T follicular helper cell (primary cell): Measurements from ENCODE around the gene SMIM23.
"Not testable (repeated sequence)": the region's sequence is repeated elsewhere in the genome, so short reads cannot be mapped to it uniquely, and the experiment has no call there.

Source experiments
- DNase-seq: peaks from one replicate; pipeline ENCODE4 v3.0.0-alpha.2; 2020; ENCODE audit warnings: low read depth

SMIM23 gene

DNA sequence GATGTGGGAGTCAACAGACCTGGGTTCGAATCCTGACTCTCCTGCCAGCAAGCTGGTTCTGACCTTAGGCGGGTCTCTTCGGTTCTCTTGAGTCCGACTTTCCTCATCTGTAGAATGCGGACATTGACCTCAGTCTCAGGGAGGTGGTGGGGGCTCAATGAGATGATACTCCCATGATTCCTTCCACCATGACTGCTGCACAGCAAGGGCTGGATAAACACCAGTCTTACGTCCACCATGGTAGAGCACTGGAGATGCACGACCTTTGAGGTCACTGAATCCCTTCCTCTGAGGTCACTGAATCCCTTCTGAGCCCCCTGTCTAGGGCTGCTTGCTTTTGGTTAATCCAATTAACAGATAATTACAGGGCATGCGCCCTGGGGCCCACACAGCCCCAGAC is 12.5 kb upstream of the SMIM23 start:
- DNase-seq = no peak

GRCh38 chr5:171774418-171774817 is 11.2 kb upstream of the SMIM23 start:
- DNase-seq = no peak

DNA sequence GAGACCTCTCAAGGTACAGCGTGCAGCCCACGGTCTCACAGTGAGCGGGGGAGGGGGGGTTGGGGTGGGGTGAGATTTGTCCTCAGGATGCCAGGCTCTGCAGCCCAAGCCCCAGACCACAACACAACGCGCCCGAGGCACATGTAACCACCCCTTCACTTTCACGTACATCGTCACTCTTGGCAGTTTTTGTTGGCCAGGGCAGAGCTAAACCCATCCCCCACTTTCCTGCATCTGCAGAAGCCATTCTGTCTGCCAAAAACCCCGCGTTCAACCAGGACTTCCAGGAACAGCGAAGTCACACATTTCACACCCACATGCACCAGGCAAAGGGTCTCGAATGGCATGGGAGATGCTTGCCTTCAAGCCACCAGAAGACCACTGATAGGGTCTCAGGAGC is 9.4 kb upstream of the SMIM23 start:
- no peak for DNase-seq

DNA sequence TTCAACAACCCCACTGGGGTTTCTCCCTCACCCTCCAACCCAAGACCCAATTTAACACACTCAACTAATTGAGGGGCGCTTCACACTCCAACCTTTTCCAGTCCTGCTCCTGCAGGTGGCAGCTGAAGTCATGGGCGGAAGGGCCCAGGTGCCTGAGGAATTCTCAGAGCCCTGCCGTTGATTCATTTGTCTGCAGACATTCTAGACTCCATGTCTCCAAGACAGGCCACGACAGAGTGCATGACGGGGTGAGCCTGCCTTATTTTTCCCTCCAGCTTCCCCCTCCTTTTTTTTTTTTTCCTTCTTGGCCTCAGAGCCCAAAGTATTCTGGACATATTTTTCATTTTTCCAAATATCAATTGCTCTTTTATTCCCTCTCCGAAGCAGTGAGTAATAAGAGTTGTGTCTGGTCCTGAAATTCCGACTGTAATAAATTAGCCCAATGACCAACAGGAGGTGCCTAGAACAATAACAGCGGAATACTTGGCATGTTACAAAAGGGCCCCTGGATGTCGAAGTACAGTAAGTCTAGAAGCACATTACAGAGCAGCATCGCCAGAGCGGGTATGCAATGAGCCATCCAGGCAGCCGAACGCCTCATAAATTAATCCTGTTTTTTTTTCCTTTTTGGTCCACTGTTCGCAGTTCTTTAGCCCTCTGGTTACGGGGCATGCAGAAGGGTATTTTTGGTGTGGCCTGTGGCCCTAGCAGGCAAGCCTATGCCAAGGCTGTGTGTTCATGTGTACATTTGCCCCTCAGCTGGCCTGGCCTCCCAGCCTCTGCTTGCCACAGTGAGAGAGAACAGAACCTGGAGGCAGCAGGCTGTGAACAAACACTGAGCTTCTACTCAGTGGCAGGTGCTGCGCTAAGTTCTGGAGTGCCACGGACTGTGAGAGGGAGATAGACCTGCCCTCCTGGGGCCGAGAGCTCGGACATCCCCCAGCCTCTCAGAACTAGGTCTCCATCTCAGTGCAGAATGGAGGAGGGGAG is 8.6 kb upstream of the SMIM23 start:
- DNase-seq = no peak

GRCh38 chr5:171781744-171782143 is 3.9 kb upstream of the SMIM23 start:
- not testable (repeated sequence) for DNase-seq

DNA sequence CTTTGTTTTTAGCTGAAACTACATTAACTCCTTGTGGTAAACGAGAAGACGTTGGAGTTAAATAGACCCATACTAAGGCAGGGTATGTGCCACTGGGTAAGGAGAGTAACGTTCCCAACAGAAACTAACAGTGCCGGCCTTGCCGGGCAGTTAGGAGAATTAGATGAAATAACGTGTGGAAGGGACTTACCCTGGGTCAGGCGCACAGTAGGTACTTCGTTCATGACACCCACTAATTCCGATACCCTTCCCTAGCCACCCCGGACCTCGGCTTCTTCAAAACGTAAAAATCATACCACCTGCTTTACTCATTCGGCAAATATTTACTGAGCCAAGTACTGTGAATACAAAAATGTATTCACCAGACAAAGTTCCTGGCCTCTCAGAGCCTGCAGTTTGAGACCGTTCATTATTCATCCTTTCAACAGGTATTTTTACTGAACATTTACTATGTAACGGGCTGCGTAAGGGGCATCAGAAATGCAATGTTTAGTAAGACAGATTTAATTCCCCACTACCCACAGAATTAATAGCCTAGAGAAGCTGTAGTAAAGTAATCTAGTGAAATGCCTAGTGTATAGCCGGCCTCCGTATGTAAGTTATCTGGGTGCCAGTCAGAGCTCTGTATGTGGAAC is 3.2 kb upstream of the SMIM23 start:
- DNase-seq = no peak

- DNase-seq = no peak
Observed at GRCh38 chr5:171783051-171783450, 2.6 kb upstream of the SMIM23 start.

- DNase-seq = no peak
Observed at GRCh38 chr5:171789353-171789752, 3.7 kb downstream of the SMIM23 start.

DNA sequence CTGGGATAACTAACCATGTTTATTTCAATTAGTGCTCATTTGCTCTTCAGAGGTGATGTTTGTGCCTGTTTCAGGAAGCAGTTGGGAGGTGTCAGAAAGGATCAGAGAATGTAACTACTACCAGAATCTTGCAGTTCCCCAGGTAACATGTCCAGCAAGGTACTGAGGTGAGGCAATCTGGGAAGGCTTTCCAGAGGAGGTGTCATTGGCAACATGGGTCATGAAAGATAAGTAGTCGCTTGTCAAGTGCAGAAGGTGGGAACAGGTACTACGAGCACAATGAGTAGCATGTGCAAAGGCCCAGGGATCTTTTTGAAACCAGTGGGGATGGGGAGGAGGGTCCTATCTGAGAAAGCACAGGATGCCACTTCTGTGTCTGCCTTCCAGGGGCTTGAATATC is 4.8 kb downstream of the SMIM23 start:
- no peak for DNase-seq

DNA sequence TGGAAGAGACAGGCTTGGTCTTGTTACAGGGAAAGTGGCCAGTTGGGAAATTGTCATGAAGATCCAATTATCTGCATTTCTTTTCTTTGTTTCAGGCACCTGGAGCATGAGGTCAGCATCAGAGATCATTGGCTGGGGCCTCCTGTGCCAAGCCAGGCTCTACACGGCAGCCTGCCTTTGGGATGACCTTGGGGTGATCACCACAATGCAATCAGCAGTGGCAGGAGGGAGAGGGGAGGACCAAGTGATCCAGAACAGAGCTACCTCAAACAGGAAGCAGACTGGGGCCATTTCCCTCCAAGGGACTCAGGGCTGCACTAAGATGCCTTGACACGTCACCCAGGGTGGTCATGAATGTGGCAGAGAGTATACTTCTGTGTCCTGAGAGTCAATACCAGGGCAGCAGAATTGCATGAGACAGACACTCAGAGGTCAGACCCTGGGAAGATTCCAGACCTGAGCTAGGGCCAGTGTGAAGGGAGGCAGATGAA is 8.9 kb downstream of the SMIM23 start:
- DNase-seq = no peak

- no peak for DNase-seq
Observed at GRCh38 chr5:171795381-171795780, 9.8 kb downstream of the SMIM23 start.

GRCh38 chr5:171796436-171796835 is 10.8 kb downstream of the SMIM23 start:
- DNase-seq = no peak

DNA sequence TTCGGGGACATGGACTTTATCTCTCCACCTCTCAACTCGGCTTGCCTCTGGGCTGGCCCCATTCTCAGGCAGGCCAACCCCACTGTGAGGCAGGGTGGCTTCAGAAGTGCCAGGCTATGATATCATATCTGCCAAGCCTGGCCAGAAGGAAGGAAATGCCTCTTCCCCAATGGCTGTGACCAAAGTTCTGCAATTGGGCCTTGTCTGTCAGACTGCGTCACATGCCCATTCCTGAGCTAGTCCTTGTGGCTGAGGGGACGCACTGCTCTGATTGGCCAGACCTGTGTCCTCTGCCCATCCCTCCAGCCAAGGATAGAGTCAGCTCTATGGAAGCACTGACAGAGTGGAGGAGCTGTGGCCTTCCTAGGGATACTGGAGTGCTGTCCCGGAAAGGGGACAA is 11.9 kb downstream of the SMIM23 start:
- no peak for DNase-seq

DNA sequence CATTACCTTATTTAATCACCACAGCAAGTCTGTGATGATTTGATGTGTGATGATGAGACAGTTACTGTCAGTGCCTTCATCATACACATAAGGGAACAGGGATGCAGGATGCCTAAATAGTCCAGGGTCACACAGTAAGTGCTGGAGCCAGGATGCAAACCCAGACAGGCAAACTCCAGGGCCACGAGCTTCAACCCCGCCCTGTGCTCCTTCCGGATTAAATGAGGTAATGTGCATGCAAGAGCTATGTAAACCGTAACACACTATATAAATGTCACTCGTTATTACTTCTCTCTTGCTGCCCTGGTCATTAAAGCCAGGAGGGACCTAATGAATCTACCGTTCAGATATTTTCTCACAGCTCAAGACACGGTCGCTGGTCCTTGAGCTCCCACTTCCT is 12.8 kb downstream of the SMIM23 start:
- no peak for DNase-seq

- DNase-seq = no peak
Observed at GRCh38 chr5:171801839-171802238, 16.2 kb downstream of the SMIM23 start.

DNA sequence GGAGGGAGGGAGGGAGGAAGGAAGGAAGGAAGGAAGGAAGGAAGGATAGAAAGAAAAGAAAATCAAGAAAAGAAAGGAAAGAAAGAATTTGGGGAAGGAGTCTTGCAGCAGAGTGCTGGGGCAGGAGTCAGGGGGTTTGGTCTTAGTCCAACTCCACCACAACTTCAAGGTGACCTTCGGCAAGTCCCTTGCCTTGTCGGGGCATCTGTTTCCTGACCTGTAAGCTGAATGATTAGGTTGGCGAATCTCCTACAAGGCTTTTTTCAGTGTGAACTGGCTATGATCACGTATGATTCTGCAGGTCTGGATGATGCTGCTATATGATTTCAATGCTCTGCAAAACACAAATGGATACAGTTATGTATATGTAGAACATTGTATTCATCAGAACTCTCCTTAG is 20.1 kb downstream of the SMIM23 start:
- no peak for DNase-seq

- no peak for DNase-seq
Observed at GRCh38 chr5:171806976-171807747, 21.5 kb downstream of the SMIM23 start.

DNA sequence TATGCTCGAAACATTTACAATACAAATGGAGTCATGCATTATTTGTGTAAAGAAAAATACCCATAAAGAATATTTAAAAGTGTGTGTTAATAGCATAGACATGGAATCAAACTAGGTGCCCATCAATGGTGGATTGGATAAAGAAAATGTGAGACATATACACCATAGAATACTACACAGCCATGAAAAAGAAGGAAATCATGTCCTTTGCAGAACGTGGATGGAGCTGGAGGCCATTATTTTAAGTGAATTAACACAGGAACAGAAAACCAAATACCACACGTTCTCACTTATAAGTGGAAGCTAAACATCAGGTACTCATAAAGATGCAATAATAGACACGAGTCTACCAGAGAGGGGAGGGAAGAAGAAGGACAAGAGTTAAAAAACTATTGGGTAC is 22.8 kb downstream of the SMIM23 start:
- DNase-seq = no peak

- DNase-seq = no peak
Observed at GRCh38 chr5:171808951-171809350, 23.3 kb downstream of the SMIM23 start.

DNA sequence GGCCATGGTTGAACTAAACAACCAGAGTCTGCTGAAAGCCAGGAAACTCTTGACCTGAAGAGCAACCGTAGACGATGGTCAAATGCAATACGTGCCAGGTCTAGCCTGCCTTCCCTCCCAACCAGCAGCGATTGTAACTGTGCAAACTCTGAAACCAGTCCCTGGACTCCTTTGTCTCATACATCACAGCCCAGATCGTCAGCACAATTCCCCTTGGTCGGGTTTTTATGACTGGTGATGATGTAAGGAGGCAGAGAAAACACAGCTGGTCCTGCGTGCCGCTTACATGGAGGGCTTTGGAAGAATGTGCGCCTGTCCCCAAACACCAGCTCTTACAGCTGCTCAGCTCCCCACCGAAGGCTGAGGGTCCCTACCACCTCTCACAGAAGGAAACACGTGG is 24.6 kb downstream of the SMIM23 start:
- no peak for DNase-seq

GRCh38 chr5:171813270-171813669 is 27.7 kb downstream of the SMIM23 start:
- DNase-seq = no peak

DNA sequence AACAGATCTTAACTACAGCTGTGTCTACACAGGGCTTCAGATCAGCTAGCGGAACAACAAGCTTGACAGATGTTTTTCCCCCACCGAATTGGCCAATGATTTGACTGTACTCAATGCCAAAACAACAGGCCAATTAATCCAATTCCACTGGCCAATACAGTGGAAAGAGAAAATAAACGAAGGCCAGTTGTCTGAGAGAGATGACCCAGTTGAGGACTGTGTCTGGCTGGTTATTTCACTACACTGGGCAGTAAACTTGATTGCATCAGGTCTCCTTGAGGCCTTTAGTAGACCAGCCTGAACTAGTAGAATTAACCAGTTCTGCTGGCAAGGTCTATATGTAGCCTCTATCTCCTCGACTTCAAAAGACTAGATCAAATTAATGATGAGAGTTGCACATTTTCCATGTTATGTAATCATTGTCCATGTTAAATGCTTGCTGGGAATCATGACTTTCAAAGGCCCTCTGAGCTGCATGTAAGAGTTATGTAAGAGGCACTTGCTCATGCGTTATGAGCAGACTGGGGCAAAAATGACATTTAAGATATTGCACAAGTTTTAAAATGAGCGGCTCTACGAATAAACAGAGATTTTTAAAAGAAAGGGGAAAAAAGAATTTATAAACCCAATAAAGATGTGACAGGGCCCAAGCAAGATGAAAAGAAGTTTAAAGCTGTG is 28.3 kb downstream of the SMIM23 start:
- DNase-seq = no peak
